Esophagus (tissue), 2 donors: Measurements from ENCODE around the gene RPP40. TPM values are rescaled to one million over a fixed set of nuclear protein-coding genes. Genes with fewer than 3 reads are reported as not detected.

Source experiments
- H3K27ac ChIP-seq, 2 donors: one replicate each; pipeline ENCODE4 v1.5.1; 2013; ENCODE audit warnings: low read depth in 2 of 2, mild to moderate bottlenecking in 2 of 2, inconsistent platforms in 1 of 2, low read length in 1 of 2, moderate library complexity in 1 of 2
- H3K27me3 ChIP-seq, 2 donors: one replicate each; pipeline ENCODE4 v1.6.1; 2013; ENCODE audit warnings: low read length in 2 of 2, control low read depth in 1 of 2, mild to moderate bottlenecking in 1 of 2; ENCODE audit not compliant: insufficient read depth in 2 of 2, control insufficient read depth in 1 of 2
- H3K36me3 ChIP-seq, 2 donors: one replicate each; pipeline ENCODE4 v1.6.1; 2013; ENCODE audit warnings: low read length in 1 of 2; ENCODE audit not compliant: control insufficient read depth in 2 of 2, insufficient read depth in 2 of 2
- H3K4me1 ChIP-seq, 2 donors: one replicate each; pipeline ENCODE4 v1.6.1; 2013; ENCODE audit warnings: low read length in 1 of 2; ENCODE audit not compliant: control insufficient read depth in 2 of 2, insufficient read depth in 2 of 2
- H3K4me3 ChIP-seq, 2 donors: one replicate each; pipeline ENCODE4 v1.5.1; 2013; ENCODE audit warnings: low read length in 2 of 2, mild to moderate bottlenecking in 2 of 2, low read depth in 1 of 2, moderate library complexity in 1 of 2
- H3K9me3 ChIP-seq, 2 donors: one replicate each; pipeline ENCODE4 v1.6.1; 2013; ENCODE audit warnings: mild to moderate bottlenecking in 2 of 2, low read depth in 1 of 2, low read length in 1 of 2, moderate library complexity in 1 of 2; ENCODE audit not compliant: control insufficient read depth in 2 of 2, insufficient read depth in 1 of 2
- WGBS, 2 donors: extraction: QIAGEN DNeasy Blood & Tissue Kit; methylation state at CpG; one replicate each; pipeline ENCODE4 v1.1.7; 2013; 5-methylcytosine and 5-hydroxymethylcytosine counted together
- polyA plus RNA-seq, 2 donors: library from polyadenylated mRNA; stranded (reverse); fragments of 200-250 nt; gene quantifications; one replicate each; pipeline ENCODE4 v1.2.3, GENCODE V29; 2013
- donor health status: healthy with polysubstance abuse.
- donor health status: Bipolar disorder and iron deficiency.

RPP40 gene
- polyA plus RNA-seq, 2 donors, result 6.9 to 15.3 TPM

DNA sequence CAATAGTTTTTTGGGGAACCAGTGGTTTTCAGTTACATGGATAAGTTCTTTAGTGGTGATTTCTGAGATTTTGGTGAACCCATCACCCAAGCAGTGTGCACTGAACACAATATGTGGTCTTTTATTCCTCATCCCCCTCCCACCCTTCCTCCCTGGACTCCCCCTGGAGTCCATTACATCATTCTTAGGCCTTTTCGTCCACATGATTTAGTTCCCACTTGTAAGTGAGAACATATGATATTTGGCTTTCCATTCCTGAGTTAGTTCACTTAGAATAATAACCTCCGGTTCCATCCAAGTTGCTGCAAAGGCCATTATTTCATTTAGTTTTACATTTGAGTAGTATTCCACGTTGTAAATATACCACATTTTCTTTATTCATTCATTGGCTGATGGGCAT, 28.3 kb downstream of the RPP40 start:
- Histone ChIP-seq H3K27ac (no peak overlapping the region), H3K4me1 (peaks cover 0 to 4% of the 10 kb centered on the region in 2 donors), H3K4me3 (no peak overlapping the region), H3K9me3 (peaks cover 0 to 4% of the 10 kb centered on the region in 2 donors), H3K27me3 (no peaks in the 10 kb centered on the region), H3K36me3 (no peaks in the 10 kb centered on the region)
- 74 to 77% methylated on average over 3 of the region's 3 CpGs for WGBS, 2 donors

DNA sequence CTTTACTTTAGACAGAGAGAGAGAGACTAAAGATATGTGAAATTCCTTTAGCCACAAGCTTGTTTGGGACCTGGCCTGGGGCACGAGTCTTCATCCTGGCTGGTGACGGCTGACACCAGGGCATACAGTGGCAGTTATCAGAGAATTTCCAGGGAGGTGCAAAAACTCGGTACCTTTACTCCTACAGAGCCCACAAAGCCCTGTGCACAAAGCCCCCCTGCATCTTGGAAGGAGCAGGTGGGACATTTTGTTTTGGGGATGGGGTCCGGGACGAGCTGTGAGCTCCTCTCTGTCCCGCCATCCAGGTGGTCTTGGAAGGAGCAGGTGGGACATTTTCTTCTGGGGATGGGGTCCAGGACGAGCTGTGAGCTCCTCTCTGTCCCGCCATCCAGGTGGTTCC, 28.9 kb downstream of the RPP40 start:
- no peaks in the 10 kb centered on the region for H3K27me3 ChIP-seq
- no peak overlapping the region for H3K4me3 ChIP-seq
- H3K27ac ChIP-seq, result no peak overlapping the region
- peaks cover 0 to 4% of the 10 kb centered on the region in 2 donors for H3K4me1 ChIP-seq
- WGBS, 2 donors, result 77 to 79% methylated on average over 8 of the region's 8 CpGs
- no peaks in the 10 kb centered on the region for H3K36me3 ChIP-seq
- H3K9me3 ChIP-seq, result peaks cover 0 to 4% of the 10 kb centered on the region in 2 donors

DNA sequence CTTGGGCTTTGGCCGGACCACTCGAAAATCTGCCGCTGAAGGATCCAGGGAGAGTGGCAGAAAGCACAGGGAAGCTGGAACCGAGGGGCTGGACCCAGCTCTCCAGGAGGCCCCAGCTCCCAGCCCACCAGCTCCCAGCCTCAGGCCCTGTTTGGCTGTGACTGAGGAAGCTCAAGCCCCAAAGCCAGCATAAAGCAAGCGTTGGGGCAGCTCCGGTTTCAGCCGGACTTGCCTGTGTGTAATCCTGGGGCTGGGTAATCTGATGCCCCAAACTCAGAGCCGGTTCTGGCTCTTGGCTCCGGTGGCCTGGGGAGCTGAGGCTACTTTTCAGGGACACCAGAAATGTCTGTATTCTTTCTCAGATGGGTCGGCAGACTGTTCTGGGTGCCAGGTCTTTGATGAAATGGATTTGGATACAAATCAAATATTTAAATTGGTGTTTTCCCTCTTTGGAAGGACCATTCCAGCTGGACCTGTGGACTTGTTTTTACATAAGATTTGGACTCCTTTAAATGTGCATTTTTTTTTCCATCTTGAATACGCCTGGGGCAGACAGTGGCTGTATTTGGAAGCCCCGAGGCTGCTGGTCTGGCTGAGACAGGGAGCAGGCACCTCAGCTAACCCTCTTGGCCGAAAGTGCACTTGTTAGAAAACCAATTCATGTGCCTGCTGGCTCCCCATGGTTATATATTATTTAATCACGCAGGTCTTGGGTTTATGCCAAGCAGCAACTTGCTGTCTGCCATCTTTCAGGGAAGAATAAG, 29.7 kb downstream of the RPP40 start:
- Histone ChIP-seq H3K27me3 (no peaks in the 10 kb centered on the region), H3K9me3 (peaks cover 0 to 3% of the 10 kb centered on the region in 2 donors), H3K36me3 (no peaks in the 10 kb centered on the region), H3K4me3 (no peak overlapping the region), H3K4me1 (peaks cover 0 to 4% of the 10 kb centered on the region in 2 donors), H3K27ac (no peak overlapping the region)
- 34% methylated on average over 14 of the region's 14 CpGs for WGBS, 2 donors

DNA sequence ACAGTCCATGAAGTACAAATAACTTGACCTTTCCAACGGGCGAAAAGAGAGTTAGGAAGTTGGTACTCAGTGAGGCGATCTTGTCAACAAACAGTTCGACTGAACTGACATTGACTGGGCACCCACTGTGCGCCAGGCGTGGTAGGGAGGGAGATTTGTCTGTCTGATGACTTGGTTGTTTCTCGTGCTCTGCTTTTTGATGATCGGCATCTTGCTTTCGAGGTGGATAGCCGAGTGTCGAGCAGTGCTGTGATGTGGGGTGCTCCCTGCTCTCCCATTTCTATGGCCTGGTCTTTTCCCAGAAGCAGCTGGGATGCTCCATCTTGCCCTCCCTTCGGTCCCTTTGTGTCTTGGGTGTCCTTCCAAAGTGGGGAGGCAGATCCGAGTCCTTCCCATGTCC, 30.4 kb downstream of the RPP40 start:
- H3K4me3 ChIP-seq, result no peak overlapping the region
- peaks cover 0 to 4% of the 10 kb centered on the region in 2 donors for H3K4me1 ChIP-seq
- 90 to 92% methylated on average over 13 of the region's 13 CpGs for WGBS, 2 donors
- no peaks in the 10 kb centered on the region for H3K9me3 ChIP-seq
- H3K27me3 ChIP-seq, result no peaks in the 10 kb centered on the region
- H3K36me3 ChIP-seq, result no peaks in the 10 kb centered on the region
- H3K27ac ChIP-seq, result no peak overlapping the region

DNA sequence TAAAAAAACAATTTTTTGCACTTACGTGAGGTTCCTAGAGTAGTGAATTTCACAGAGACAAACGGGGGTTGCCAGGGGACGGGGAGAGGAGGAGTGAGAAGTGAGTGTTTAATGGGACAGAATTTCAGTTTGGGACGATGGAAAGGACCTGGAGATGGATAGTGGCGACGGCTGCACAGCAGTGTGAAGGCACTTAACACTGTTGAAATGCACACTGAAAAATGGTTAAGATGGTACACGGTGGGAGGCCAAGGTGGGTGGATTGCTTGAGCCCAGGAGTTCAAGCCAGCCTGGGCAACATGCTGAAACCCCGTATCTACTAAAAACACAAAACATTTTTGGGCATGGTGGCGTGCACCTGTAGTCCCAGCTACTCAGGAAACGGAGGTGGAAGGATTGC, 31.4 kb downstream of the RPP40 start:
- Histone ChIP-seq H3K27ac (no peak overlapping the region), H3K9me3 (no peaks in the 10 kb centered on the region), H3K4me1 (peaks cover 0 to 4% of the 10 kb centered on the region in 2 donors), H3K4me3 (no peak overlapping the region), H3K27me3 (no peaks in the 10 kb centered on the region), H3K36me3 (no peaks in the 10 kb centered on the region)
- 83 to 84% methylated on average over 10 of the region's 10 CpGs for WGBS, 2 donors

DNA sequence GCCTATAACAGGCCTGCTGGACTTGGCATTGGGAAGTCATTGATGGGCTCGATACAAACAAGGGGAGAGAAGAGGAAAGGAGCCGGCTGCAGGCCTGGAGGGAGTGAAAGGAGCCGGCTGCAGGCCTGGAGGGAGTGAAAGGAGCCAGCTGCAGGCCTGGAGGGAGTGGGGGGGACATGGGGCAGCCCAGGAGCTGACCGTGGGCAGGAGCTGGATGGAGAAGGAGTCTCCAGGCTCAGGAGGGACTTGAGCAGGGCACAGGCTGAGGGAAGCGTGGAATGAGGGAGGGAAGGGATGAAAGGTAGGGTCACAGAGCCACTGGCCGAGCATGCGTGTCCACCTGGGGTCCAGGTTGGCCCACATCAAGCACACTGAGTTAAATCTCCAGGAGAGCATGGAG, 32.0 kb downstream of the RPP40 start:
- WGBS, 2 donors, result 80 to 89% methylated on average over 7 of the region's 7 CpGs
- Histone ChIP-seq H3K27ac (no peak overlapping the region), H3K27me3 (no peaks in the 10 kb centered on the region), H3K36me3 (no peaks in the 10 kb centered on the region), H3K4me3 (no peak overlapping the region), H3K4me1 (peaks cover 0 to 4% of the 10 kb centered on the region in 2 donors), H3K9me3 (no peaks in the 10 kb centered on the region)

DNA sequence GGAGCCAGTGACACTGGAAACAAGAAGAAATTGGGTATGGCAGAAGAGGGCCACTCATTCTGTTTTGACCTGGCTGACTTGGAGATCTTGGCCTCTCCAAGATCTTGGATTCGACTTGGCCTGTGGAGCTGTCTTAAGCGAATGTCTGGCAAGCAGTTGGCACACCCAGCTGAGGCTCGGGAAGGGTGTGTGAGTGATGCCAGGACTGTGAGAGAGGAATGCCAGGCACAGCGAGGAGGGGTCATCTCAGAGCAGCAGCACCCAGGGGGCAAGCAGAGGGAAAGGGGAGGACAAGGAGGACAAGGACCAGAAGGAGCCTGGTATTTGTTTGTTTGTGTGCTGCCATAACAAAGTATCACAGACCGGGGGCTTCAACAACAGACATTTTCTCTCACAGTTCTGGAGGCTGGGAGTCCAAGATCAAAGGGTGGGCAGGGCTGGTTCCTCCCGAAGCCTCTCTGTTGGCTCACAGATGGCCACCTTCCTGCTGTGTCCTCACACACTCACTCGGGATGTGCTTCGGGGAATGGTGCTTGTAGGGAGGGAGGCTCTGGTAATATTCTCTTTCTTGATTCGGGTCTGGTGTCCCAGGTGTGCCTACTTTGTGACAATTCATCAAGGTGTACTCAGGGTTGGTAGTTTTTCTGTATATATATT, 33.0 kb downstream of the RPP40 start:
- no peak overlapping the region for H3K4me3 ChIP-seq
- H3K27me3 ChIP-seq, result no peaks in the 10 kb centered on the region
- H3K9me3 ChIP-seq, result no peaks in the 10 kb centered on the region
- no peaks in the 10 kb centered on the region for H3K36me3 ChIP-seq
- H3K27ac ChIP-seq, result no peak overlapping the region
- 38 to 45% methylated on average over 9 of the region's 9 CpGs for WGBS, 2 donors
- H3K4me1 ChIP-seq, result peaks cover 0 to 4% of the 10 kb centered on the region in 2 donors

DNA sequence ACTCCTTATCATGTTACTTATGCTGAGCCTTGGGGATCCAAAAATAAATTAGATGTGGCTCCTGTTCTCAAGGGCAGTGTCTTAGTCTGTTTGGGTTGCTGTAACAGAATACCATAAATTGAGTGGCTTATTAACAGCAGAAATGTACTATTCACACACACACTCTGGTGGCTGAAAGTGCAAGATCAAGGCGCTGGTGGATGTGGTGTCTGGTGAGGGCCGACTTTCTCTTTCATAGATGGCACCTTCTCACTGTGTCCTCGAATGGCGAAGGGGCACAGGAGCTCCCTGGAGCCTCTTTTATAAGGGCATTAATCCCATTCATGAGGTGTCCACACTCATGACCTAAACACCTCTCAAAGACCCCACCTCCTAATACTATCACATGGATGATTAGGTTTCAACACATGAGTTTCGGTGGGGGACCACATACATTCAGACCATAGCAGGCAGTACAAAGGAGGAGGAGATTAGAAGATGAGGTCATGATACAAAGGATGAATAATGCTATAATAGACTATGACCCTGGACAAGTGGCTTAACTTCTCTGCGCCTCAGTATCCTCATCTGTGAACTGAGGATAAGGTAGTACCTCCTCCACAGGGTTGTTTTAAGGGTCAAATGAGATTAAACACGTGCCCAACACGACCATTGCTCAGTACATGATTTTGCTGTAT, 34.1 kb downstream of the RPP40 start:
- Histone ChIP-seq H3K4me1 (peaks cover 0 to 4% of the 10 kb centered on the region in 2 donors), H3K27ac (no peak overlapping the region)
- WGBS, 2 donors, result 91 to 92% methylated on average over 8 of the region's 8 CpGs

DNA sequence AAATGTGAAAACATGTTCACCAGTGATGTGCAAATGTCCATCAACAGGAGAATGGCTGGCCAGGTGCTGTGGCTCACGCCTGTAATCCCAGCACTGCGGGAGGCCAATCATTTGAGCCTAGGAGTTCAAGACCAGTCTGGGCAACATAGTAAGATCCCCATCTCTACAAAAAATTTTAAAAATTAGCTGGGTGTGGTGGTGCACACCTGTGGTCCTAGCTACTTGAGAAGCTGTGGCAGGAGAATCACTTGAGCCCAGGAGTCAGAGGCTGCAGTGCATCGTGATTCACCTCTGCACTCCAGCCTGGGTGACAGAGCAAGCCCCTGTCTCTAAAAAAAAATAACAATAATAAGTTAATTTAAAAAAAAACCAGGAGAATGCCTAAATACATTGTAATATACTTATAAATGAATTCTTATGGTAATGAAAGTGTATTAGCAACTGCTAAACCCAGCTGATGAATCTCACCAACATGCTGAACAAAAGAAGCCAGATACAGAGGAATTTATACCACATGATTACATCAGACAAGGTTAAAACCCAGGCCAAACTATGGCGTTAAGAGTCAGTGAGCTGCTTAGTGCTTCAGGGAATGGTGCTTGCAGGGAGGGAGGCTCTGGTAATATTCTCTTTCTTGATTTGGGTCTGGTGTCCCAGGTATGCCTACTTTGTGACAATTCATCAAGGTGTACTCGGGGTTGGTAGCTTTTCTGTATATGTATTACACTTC, 36.4 kb downstream of the RPP40 start:
- no peak overlapping the region for H3K27ac ChIP-seq
- no peaks in the 10 kb centered on the region for H3K9me3 ChIP-seq
- peaks cover 0 to 4% of the 10 kb centered on the region in 2 donors for H3K4me1 ChIP-seq
- WGBS, 2 donors, result 86 to 88% methylated on average over 5 of the region's 5 CpGs
- no peaks in the 10 kb centered on the region for H3K36me3 ChIP-seq
- no peak overlapping the region for H3K4me3 ChIP-seq
- H3K27me3 ChIP-seq, result no peaks in the 10 kb centered on the region

More for the DNA sequence above, 34.1 kb downstream of the RPP40 start:
- Histone ChIP-seq H3K4me3 (no peak overlapping the region), H3K36me3 (no peaks in the 10 kb centered on the region), H3K9me3 (no peaks in the 10 kb centered on the region), H3K27me3 (no peaks in the 10 kb centered on the region)
